ENCODE results near the gene GALM.

GRCh38 chr2:38617301-38617700 is 48.6 kb upstream of the GALM start:
- TF ChIP-seq CHD1 (IDR thresholded peaks at IDR 0.05; ENCODE audit: low read depth, low read length) = no peak
- TF ChIP-seq TAF7 (optimal IDR thresholded peaks at IDR 0.05; ENCODE audit: borderline replicate concordance, low read depth, low read length) = no peak
- no peak for TF ChIP-seq CTCF (IDR thresholded peaks at IDR 0.05; ENCODE audit: control extremely low read depth in 1 of 3, insufficient read depth in 1 of 3, low read depth in 1 of 3, low read length in 3 of 3)
- TF ChIP-seq ZNF274 (IDR thresholded peaks at IDR 0.05; ENCODE audit: borderline replicate concordance, extremely low read depth, low read length) = no peak
- TF ChIP-seq HDAC2 (IDR thresholded peaks at IDR 0.05; ENCODE audit: borderline replicate concordance in 1 of 2, low read depth in 2 of 2, low read length in 2 of 2) = no peak
- TF ChIP-seq EZH2 (IDR thresholded peaks at IDR 0.05; ENCODE audit: low read depth, low read length, severe bottlenecking) = no peak
- no peak for TF ChIP-seq POLR2A (IDR thresholded peaks at IDR 0.05; ENCODE audit: control extremely low read depth in 1 of 2, low read depth in 2 of 2, low read length in 2 of 2)
- TF ChIP-seq EP300 (IDR thresholded peaks at IDR 0.05; ENCODE audit: borderline replicate concordance in 1 of 2, low read depth in 2 of 2, low read length in 2 of 2) = no peak
- no peak for TF ChIP-seq MAX (IDR thresholded peaks at IDR 0.05)
- no peak for TF ChIP-seq SP1 (IDR thresholded peaks at IDR 0.05; ENCODE audit: low read depth, low read length)
- TF ChIP-seq TCF12 (IDR thresholded peaks at IDR 0.05; ENCODE audit: low read depth, low read length) = no peak
